ENCODE measurements around the gene HAUS7. TPM values are rescaled to one million over a fixed set of nuclear protein-coding genes. Genes with fewer than 3 reads are reported as not detected.
A peak's percentile ranks its signal among the peaks of the same experiment; 100 is the strongest.

HAUS7 gene
- total RNA-seq, 1 experiment from 2014 or later, result 29.3 TPM

GRCh38 chrX:153509592-153509991 is 39.2 kb upstream of the HAUS7 start:
- Histone ChIP-seq H4K20me1 (ENCODE audit: insufficient read depth) (no peaks in the 10 kb centered on the region), H3F3A (ENCODE audit: insufficient read depth, low read depth) (no peaks in the 10 kb centered on the region), H3K4me1 (replicated peaks; ENCODE audit: insufficient read depth) (no peaks in the 10 kb centered on the region), H3K27ac (no peak overlapping the region), H3K4me2 (no peak overlapping the region), H3K79me2 (ENCODE audit: low read depth) (no peaks in the 10 kb centered on the region), H3K9me2 (ENCODE audit: insufficient read depth) (no peaks in the 10 kb centered on the region), H3K27me3 (ENCODE audit: insufficient read depth, low read depth) (0 out of 2 replicates have a peak, but pooled peaks cover 5% of the 10 kb centered on the region), H3K9me3 (ENCODE audit: insufficient read depth, low read depth) (no peaks in the 10 kb centered on the region), H3K4me3 (no peak overlapping the region), H2AFZ (no peak overlapping the region), H3K36me3 (ENCODE audit: low read depth) (no peaks in the 10 kb centered on the region)
- POLR2A ChIA-PET (ENCODE audit: unreplicated experiment), result no interaction called here
- TF ChIP-seq CTCF (conservative IDR thresholded peaks at IDR 0.05), result no peak
- TF ChIP-seq EZH2 (IDR thresholded peaks at IDR 0.05; ENCODE audit: low read depth), result no peak
- DNase-seq, result no peak
- intact Hi-C loops (cut with micrococcal nuclease; ENCODE audit: unreplicated experiment), result no loop called here
- BruUV-seq (replicated peaks), result no TSS peak
- CTCF ChIA-PET, result interaction anchor here (0.6 to 0.7 kb wide), 2 partner anchors 18 to 160 kb away, joined by 3 to 5 read pairs; no protein-coding TSS in a partner anchor

GRCh38 chrX:153507484-153508178 is 37.3 kb upstream of the HAUS7 start:
- intact Hi-C loops (cut with micrococcal nuclease; ENCODE audit: unreplicated experiment), result loop anchor here (1.0 to 2.0 kb wide), 4 partner anchors 37 to 548 kb away; partner anchors contain the start of gene HAUS7
- H4K20me1 ChIP-seq (ENCODE audit: insufficient read depth), result no peaks in the 10 kb centered on the region
- H3K4me3 ChIP-seq, result no peak overlapping the region
- H3K4me2 ChIP-seq, result 0 out of 2 replicates have a peak overlapping the region, but pooled peaks have one; percentile 26
- ChIA-PET POLR2A (ENCODE audit: unreplicated experiment) (no interaction called here), CTCF (interaction anchor here (0.6 to 1.5 kb wide), 3 partner anchors 37 to 566 kb away, joined by 3 to 8 read pairs (median 5); partner anchors contain the start of gene HAUS7)
- H3K27ac ChIP-seq, result no peak overlapping the region
- no peaks in the 10 kb centered on the region for H3K79me2 ChIP-seq (ENCODE audit: low read depth)
- no peaks in the 10 kb centered on the region for H3K36me3 ChIP-seq (ENCODE audit: low read depth)
- H2AFZ ChIP-seq, result no peak overlapping the region
- peaks cover 10% of the 10 kb centered on the region; the same call in 1 of the 2 replicates for H3K27me3 ChIP-seq (ENCODE audit: insufficient read depth, low read depth)
- peak; percentile 38 to 83 for DNase-seq
- H3F3A ChIP-seq (ENCODE audit: insufficient read depth, low read depth), result no peaks in the 10 kb centered on the region
- H3K9me3 ChIP-seq (ENCODE audit: insufficient read depth, low read depth), result no peaks in the 10 kb centered on the region
- no TSS peak for BruUV-seq (replicated peaks)
- TF ChIP-seq EZH2 (IDR thresholded peaks at IDR 0.05; ENCODE audit: low read depth) (no peak), CTCF (conservative IDR thresholded peaks at IDR 0.05) (peak; percentile 87)
- no peaks in the 10 kb centered on the region for H3K4me1 ChIP-seq (replicated peaks; ENCODE audit: insufficient read depth)
- no peaks in the 10 kb centered on the region for H3K9me2 ChIP-seq (ENCODE audit: insufficient read depth)

- CTCF ChIA-PET, result no interaction called here
Observed at GRCh38 chrX:153505361-153505760, 35.0 kb upstream of the HAUS7 start.

More at GRCh38 chrX:153505361-153505760, 35.0 kb upstream of the HAUS7 start:
- intact Hi-C loops (cut with micrococcal nuclease; ENCODE audit: unreplicated experiment), result no loop called here
- no peak overlapping the region for H3K4me2 ChIP-seq
- H3K36me3 ChIP-seq (ENCODE audit: low read depth), result no peaks in the 10 kb centered on the region
- no peaks in the 10 kb centered on the region for H3K4me1 ChIP-seq (replicated peaks; ENCODE audit: insufficient read depth)
- H3K27me3 ChIP-seq (ENCODE audit: insufficient read depth, low read depth), result peaks cover 19% of the 10 kb centered on the region; the same call in 1 of the 2 replicates
- H3K4me3 ChIP-seq, result no peak overlapping the region
- no peaks in the 10 kb centered on the region for H3K9me2 ChIP-seq (ENCODE audit: insufficient read depth)
- POLR2A ChIA-PET (ENCODE audit: unreplicated experiment), result no interaction called here
- TF ChIP-seq CTCF (conservative IDR thresholded peaks at IDR 0.05) (no peak), EZH2 (IDR thresholded peaks at IDR 0.05; ENCODE audit: low read depth) (no peak)
- no peak overlapping the region for H2AFZ ChIP-seq
- 0 out of 2 replicates have a peak, but pooled peaks cover 3% of the 10 kb centered on the region for H3F3A ChIP-seq (ENCODE audit: insufficient read depth, low read depth)
- no peak overlapping the region for H3K27ac ChIP-seq
- no peak for DNase-seq
- no peaks in the 10 kb centered on the region for H3K79me2 ChIP-seq (ENCODE audit: low read depth)
- BruUV-seq (replicated peaks), result no TSS peak
- no peaks in the 10 kb centered on the region for H3K9me3 ChIP-seq (ENCODE audit: insufficient read depth, low read depth)
- H4K20me1 ChIP-seq (ENCODE audit: insufficient read depth), result no peaks in the 10 kb centered on the region
